Fibroblast of lung (primary cell): ENCODE results near the gene CTPS2. TPM values are rescaled to one million over a fixed set of nuclear protein-coding genes. Genes with fewer than 3 reads are reported as not detected.

Experiments used
- DNase-seq, 2 donors: peaks; one replicate each; pipeline versions ENCODE4 v3.0.0 to v3.0.0-alpha.2; 2010; ENCODE audit warnings: low read depth in 2 of 2
- H2AFZ ChIP-seq: 2 replicates; pipeline ENCODE4 v1.5.1; 2012; ENCODE audit warnings: low read length, control low read depth, inconsistent platforms
- H3K27ac ChIP-seq: 2 replicates; pipeline ENCODE4 v1.5.1; 2011; ENCODE audit warnings: low read length, control low read depth; ENCODE audit not compliant: insufficient read depth
- H3K27me3 ChIP-seq: 2 replicates; pipeline ENCODE4 v1.5.1; 2011; ENCODE audit warnings: mild to moderate bottlenecking, low read length; ENCODE audit not compliant: control insufficient read depth, insufficient read depth
- H3K36me3 ChIP-seq: 2 replicates; pipeline ENCODE4 v1.5.1; 2011; ENCODE audit warnings: low read length; ENCODE audit not compliant: control insufficient read depth, insufficient read depth
- H3K4me1 ChIP-seq: 2 replicates; pipeline ENCODE4 v1.5.1; 2011; ENCODE audit warnings: low read length; ENCODE audit not compliant: control insufficient read depth, insufficient read depth; ENCODE audit errors: extremely low read depth
- H3K4me2 ChIP-seq: 2 replicates; pipeline ENCODE4 v1.5.1; 2011; ENCODE audit warnings: low read length, control low read depth; ENCODE audit not compliant: insufficient read depth; ENCODE audit errors: extremely low read depth
- H3K4me3 ChIP-seq, 4 experiments: fragments of 200-600 bp in 1 of 4; sonication (generic) in 1 of 4; replicated peaks in 1 of 4; 2 replicates each; pipeline ENCODE4 v1.5.1; 2011 to 2016; ENCODE audit warnings: low read length in 4 of 4, low read depth in 3 of 4, mild to moderate bottlenecking in 3 of 4, control low read depth in 2 of 4, inconsistent platforms in 1 of 4, mixed read lengths in 1 of 4; ENCODE audit not compliant: insufficient read depth in 1 of 4; ENCODE audit errors: control extremely low read depth in 1 of 4
- H3K79me2 ChIP-seq: 2 replicates; pipeline ENCODE4 v1.5.1; 2012; ENCODE audit warnings: mild to moderate bottlenecking, low read length, inconsistent platforms; ENCODE audit not compliant: control insufficient read depth, insufficient read depth
- H3K9ac ChIP-seq: 2 replicates; pipeline ENCODE4 v1.5.1; 2011; ENCODE audit warnings: mild to moderate bottlenecking, low read length, control low read depth; ENCODE audit not compliant: insufficient read depth
- H3K9me3 ChIP-seq: 2 replicates; pipeline ENCODE4 v1.5.1; 2012; ENCODE audit warnings: low read depth, low read length; ENCODE audit not compliant: control insufficient read depth, insufficient read depth
- H4K20me1 ChIP-seq: 2 replicates; pipeline ENCODE4 v1.5.1; 2011; ENCODE audit warnings: low read length; ENCODE audit not compliant: control insufficient read depth, insufficient read depth; ENCODE audit errors: extremely low read depth
- CTCF ChIP-seq, 2 donors: IDR thresholded peaks in 1 of 2; conservative IDR thresholded peaks in 1 of 2; 1 replicate in 1 of 2; 2 replicates in 1 of 2; pipeline ENCODE4 v1.5.1; 2011 to 2012; ENCODE audit warnings: low read length in 2 of 2, control low read depth in 1 of 2, inconsistent platforms in 1 of 2, low read depth in 1 of 2, mild to moderate bottlenecking in 1 of 2
- EZH2 ChIP-seq: IDR thresholded peaks from 2 replicates; pipeline ENCODE4 v1.5.1; 2012; ENCODE audit warnings: low read length, control low read depth, mild to moderate bottlenecking; ENCODE audit errors: missing control alignments
- polyA plus RNA-seq, 2 donors: library from polyadenylated mRNA; depleted of rRNA in 1 of 2; stranded (reverse) in 1 of 2; unstranded in 1 of 2; fragments of >200 nt; gene quantifications; 2 replicates each; pipeline ENCODE4 v1.2.1, GENCODE V29; 2011 to 2012; ENCODE audit warnings: missing spikeins in 1 of 2
- total RNA-seq: library from RNA; depleted of rRNA; stranded (reverse); fragments of >200 nt; gene quantifications from 2 replicates; pipeline ENCODE4 v1.2.1, GENCODE V29; 2014

CTPS2 gene
- total and polyA plus RNA-seq, 2 donors (not counting 1 experiment from before 2014, with no cell fraction given): 5.4 to 9.9 TPM

GRCh38 chrX:16552546-16552945 is 159.9 kb downstream of the CTPS2 start:
- Histone ChIP-seq H3K79me2 (no peaks in the 10 kb centered on the region), H3K27ac (no peak overlapping the region), H4K20me1 (no peaks in the 10 kb centered on the region), H3K4me2 (no peak overlapping the region), H3K4me3 (no peak overlapping the region), H2AFZ (no peak overlapping the region), H3K9ac (no peak overlapping the region), H3K4me1 (no peaks in the 10 kb centered on the region), H3K9me3 (no peaks in the 10 kb centered on the region), H3K36me3 (no peaks in the 10 kb centered on the region), H3K27me3 (no peaks in the 10 kb centered on the region)
- TF ChIP-seq EZH2 (no peak), CTCF (conservative IDR thresholded peaks at IDR 0.05 in 1 of 2, IDR thresholded peaks at IDR 0.05 in 1 of 2; ENCODE audit: low read depth in 1 of 2, low read length in 2 of 2) (no peak)
- peak; percentile 0 to 32 for DNase-seq

GRCh38 chrX:16547644-16548043 is 164.8 kb downstream of the CTPS2 start:
- Histone ChIP-seq H3K4me2 (no peak overlapping the region), H3K36me3 (no peaks in the 10 kb centered on the region), H3K4me1 (no peaks in the 10 kb centered on the region), H3K4me3 (no peak overlapping the region), H4K20me1 (no peaks in the 10 kb centered on the region), H3K27ac (no peak overlapping the region), H2AFZ (no peak overlapping the region), H3K9ac (no peak overlapping the region), H3K9me3 (no peaks in the 10 kb centered on the region), H3K27me3 (no peaks in the 10 kb centered on the region), H3K79me2 (no peaks in the 10 kb centered on the region)
- no peak for DNase-seq
- no peak for TF ChIP-seq EZH2
- TF ChIP-seq CTCF (conservative IDR thresholded peaks at IDR 0.05 in 1 of 2, IDR thresholded peaks at IDR 0.05 in 1 of 2; ENCODE audit: low read depth in 1 of 2, low read length in 2 of 2): no peak

GRCh38 chrX:16544969-16545368 is 167.5 kb downstream of the CTPS2 start:
- Histone ChIP-seq H3K9me3 (no peaks in the 10 kb centered on the region), H3K4me1 (no peaks in the 10 kb centered on the region), H3K79me2 (no peaks in the 10 kb centered on the region), H2AFZ (no peak overlapping the region), H3K27ac (no peak overlapping the region), H3K4me2 (no peak overlapping the region), H3K9ac (no peak overlapping the region), H4K20me1 (no peaks in the 10 kb centered on the region), H3K36me3 (no peaks in the 10 kb centered on the region), H3K4me3 (no peak overlapping the region), H3K27me3 (no peaks in the 10 kb centered on the region)
- TF ChIP-seq EZH2 (no peak), CTCF (conservative IDR thresholded peaks at IDR 0.05 in 1 of 2, IDR thresholded peaks at IDR 0.05 in 1 of 2; ENCODE audit: low read depth in 1 of 2, low read length in 2 of 2) (no peak)
- no peak for DNase-seq

Other genes with a start within 250 kb of the CTPS2 start
- gene S100G, start 62.5 kb downstream of the CTPS2 start, total RNA-seq: not detected in 2 replicates
- gene S100G, start 62.5 kb downstream of the CTPS2 start, polyA plus RNA-seq: not detected in 2 replicates
- gene SYAP1, start 6.9 kb upstream of the CTPS2 start, total RNA-seq: 30.8 and 49.7 TPM in 2 replicates
- 19.4 and 29.6 TPM in 2 replicates for gene SYAP1, start 6.9 kb upstream of the CTPS2 start, polyA plus RNA-seq
- gene TXLNG, start 73.8 kb upstream of the CTPS2 start, total RNA-seq: 11.6 and 18.0 TPM in 2 replicates
- 9.0 and 17.1 TPM in 2 replicates for gene TXLNG, start 73.8 kb upstream of the CTPS2 start, polyA plus RNA-seq
- gene RBBP7, start 157.7 kb upstream of the CTPS2 start, total RNA-seq: 142 and 174 TPM in 2 replicates
- 149 and 213 TPM in 2 replicates for gene RBBP7, start 157.7 kb upstream of the CTPS2 start, polyA plus RNA-seq
- gene REPS2, start 234.0 kb upstream of the CTPS2 start, total RNA-seq: 0.50 and 0.77 TPM in 2 replicates
- 0.27 and 0.33 TPM in 2 replicates for gene REPS2, start 234.0 kb upstream of the CTPS2 start, polyA plus RNA-seq